ENCODE results near the gene TRIM29.

TRIM29 gene

GRCh38 chr11:120129570-120129969, 8.3 kb downstream of the TRIM29 start:
- Mint-ChIP-seq H3K4me1 (no peaks in the 10 kb centered on the region), H3K36me3 (ENCODE audit: low read depth) (no peaks in the 10 kb centered on the region), H3K27ac (no peak overlapping the region), H3K4me3 (no peak overlapping the region), H3K27me3 (ENCODE audit: low read depth) (peaks cover 43% of the 10 kb centered on the region), H3K9me3 (no peaks in the 10 kb centered on the region)
- TF ChIP-seq CTCF (IDR thresholded peaks at IDR 0.05; ENCODE audit: unreplicated experiment in 3 of 3) = no peak

- Mint-ChIP-seq H3K9me3 (no peaks in the 10 kb centered on the region), H3K4me3 (no peak overlapping the region), H3K27ac (peak overlapping the region in 1 of 3 experiments; percentile 13), H3K4me1 (no peaks in the 10 kb centered on the region), H3K27me3 (ENCODE audit: low read depth) (peaks cover 36% of the 10 kb centered on the region), H3K36me3 (ENCODE audit: low read depth) (no peaks in the 10 kb centered on the region)
- no peak for TF ChIP-seq CTCF (IDR thresholded peaks at IDR 0.05; ENCODE audit: unreplicated experiment in 3 of 3)
These were observed 9.4 kb downstream of the TRIM29 start for GRCh38 chr11:120128392-120129119.

GRCh38 chr11:120127236-120127635, 10.7 kb downstream of the TRIM29 start:
- no peak for TF ChIP-seq CTCF (IDR thresholded peaks at IDR 0.05; ENCODE audit: unreplicated experiment in 3 of 3)
- H3K4me3 Mint-ChIP-seq = no peak overlapping the region
- H3K36me3 Mint-ChIP-seq (ENCODE audit: low read depth) = no peaks in the 10 kb centered on the region
- no peaks in the 10 kb centered on the region for H3K9me3 Mint-ChIP-seq
- no peaks in the 10 kb centered on the region for H3K4me1 Mint-ChIP-seq
- peaks cover 42% of the 10 kb centered on the region for H3K27me3 Mint-ChIP-seq (ENCODE audit: low read depth)
- no peak overlapping the region for H3K27ac Mint-ChIP-seq

- H3K27ac Mint-ChIP-seq = no peak overlapping the region
- no peaks in the 10 kb centered on the region for H3K36me3 Mint-ChIP-seq (ENCODE audit: low read depth)
- no peaks in the 10 kb centered on the region for H3K4me1 Mint-ChIP-seq
- H3K9me3 Mint-ChIP-seq = no peaks in the 10 kb centered on the region
- no peak for TF ChIP-seq CTCF (IDR thresholded peaks at IDR 0.05; ENCODE audit: unreplicated experiment in 3 of 3)
- H3K27me3 Mint-ChIP-seq (ENCODE audit: low read depth) = peaks cover 43% of the 10 kb centered on the region
- no peak overlapping the region for H3K4me3 Mint-ChIP-seq
These were observed 11.3 kb downstream of the TRIM29 start for GRCh38 chr11:120126620-120127019.

- no peak overlapping the region for H3K4me3 Mint-ChIP-seq
- peaks cover 45% of the 10 kb centered on the region for H3K27me3 Mint-ChIP-seq (ENCODE audit: low read depth)
- TF ChIP-seq CTCF (IDR thresholded peaks at IDR 0.05; ENCODE audit: unreplicated experiment in 3 of 3) = no peak
- H3K9me3 Mint-ChIP-seq = no peaks in the 10 kb centered on the region
- H3K36me3 Mint-ChIP-seq (ENCODE audit: low read depth) = no peaks in the 10 kb centered on the region
- H3K27ac Mint-ChIP-seq = no peak overlapping the region
- no peaks in the 10 kb centered on the region for H3K4me1 Mint-ChIP-seq
These were observed 12.4 kb downstream of the TRIM29 start for GRCh38 chr11:120125509-120125908.

GRCh38 chr11:120125024-120125423, 12.9 kb downstream of the TRIM29 start:
- Mint-ChIP-seq H3K27me3 (ENCODE audit: low read depth) (peaks cover 50% of the 10 kb centered on the region), H3K27ac (no peak overlapping the region), H3K9me3 (no peaks in the 10 kb centered on the region), H3K36me3 (ENCODE audit: low read depth) (no peaks in the 10 kb centered on the region), H3K4me1 (no peaks in the 10 kb centered on the region), H3K4me3 (no peak overlapping the region)
- TF ChIP-seq CTCF (IDR thresholded peaks at IDR 0.05; ENCODE audit: unreplicated experiment in 3 of 3) = no peak
